Measurements from ENCODE around the gene ABLIM1.

DNA sequence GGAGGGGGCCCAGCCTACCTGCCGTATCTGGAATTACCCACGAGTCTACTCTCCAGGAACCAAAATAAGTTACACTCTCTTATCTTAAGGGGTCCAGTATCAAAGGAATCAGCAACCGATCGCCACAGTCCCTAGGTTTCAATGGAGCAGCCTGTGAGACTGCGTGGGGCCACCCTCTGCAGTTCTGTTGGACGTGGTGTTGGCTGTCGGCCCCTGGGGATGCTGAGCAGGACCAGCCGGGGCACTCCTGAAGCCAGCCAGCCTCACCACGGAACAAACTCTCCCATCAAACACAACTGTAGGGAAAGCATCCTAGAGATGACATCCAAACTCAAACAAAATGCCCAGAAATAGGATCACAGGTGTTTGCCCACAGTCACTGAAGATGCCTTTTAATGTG lies 25.5 kb upstream of the ABLIM1 start:
- TF ChIP-seq, protein P1, sequence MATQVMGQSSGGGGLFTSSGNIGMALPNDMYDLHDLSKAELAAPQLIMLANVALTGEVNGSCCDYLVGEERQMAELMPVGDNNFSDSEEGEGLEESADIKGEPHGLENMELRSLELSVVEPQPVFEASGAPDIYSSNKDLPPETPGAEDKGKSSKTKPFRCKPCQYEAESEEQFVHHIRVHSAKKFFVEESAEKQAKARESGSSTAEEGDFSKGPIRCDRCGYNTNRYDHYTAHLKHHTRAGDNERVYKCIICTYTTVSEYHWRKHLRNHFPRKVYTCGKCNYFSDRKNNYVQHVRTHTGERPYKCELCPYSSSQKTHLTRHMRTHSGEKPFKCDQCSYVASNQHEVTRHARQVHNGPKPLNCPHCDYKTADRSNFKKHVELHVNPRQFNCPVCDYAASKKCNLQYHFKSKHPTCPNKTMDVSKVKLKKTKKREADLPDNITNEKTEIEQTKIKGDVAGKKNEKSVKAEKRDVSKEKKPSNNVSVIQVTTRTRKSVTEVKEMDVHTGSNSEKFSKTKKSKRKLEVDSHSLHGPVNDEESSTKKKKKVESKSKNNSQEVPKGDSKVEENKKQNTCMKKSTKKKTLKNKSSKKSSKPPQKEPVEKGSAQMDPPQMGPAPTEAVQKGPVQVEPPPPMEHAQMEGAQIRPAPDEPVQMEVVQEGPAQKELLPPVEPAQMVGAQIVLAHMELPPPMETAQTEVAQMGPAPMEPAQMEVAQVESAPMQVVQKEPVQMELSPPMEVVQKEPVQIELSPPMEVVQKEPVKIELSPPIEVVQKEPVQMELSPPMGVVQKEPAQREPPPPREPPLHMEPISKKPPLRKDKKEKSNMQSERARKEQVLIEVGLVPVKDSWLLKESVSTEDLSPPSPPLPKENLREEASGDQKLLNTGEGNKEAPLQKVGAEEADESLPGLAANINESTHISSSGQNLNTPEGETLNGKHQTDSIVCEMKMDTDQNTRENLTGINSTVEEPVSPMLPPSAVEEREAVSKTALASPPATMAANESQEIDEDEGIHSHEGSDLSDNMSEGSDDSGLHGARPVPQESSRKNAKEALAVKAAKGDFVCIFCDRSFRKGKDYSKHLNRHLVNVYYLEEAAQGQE (IDR thresholded peaks at IDR 0.05; ENCODE audit: insufficient read depth in 1 of 2, low read depth in 2 of 2, low read length in 2 of 2): no peak
- TF ChIP-seq POLR2AphosphoS5 (IDR thresholded peaks at IDR 0.05; ENCODE audit: low read depth, low read length) (no peak), SIN3A (IDR thresholded peaks at IDR 0.05; ENCODE audit: borderline replicate concordance, insufficient read depth, low read length) (no peak), TAF1 (IDR thresholded peaks at IDR 0.05; ENCODE audit: borderline replicate concordance, insufficient read depth, low read length) (no peak)
